Osteocyte (in vitro differentiated cells): ENCODE results near the gene OOSP3. TPM values are rescaled to one million over a fixed set of nuclear protein-coding genes. Genes with fewer than 3 reads are reported as not detected.

Experiments used
- DNase-seq: peaks from one replicate; pipeline ENCODE4 v3.0.0; 2021; ENCODE audit warnings: mixed read lengths; ENCODE audit not compliant: unreplicated experiment; ENCODE audit errors: extremely low spot score
- H3K27ac Mint-ChIP-seq: one replicate; pipeline ENCODE4 v1.8.0; 2021; ENCODE audit warnings: mild to moderate bottlenecking, mixed read lengths; ENCODE audit not compliant: unreplicated experiment
- H3K27me3 Mint-ChIP-seq: one replicate; pipeline ENCODE4 v1.8.0; 2021; ENCODE audit warnings: mixed read lengths; ENCODE audit not compliant: unreplicated experiment
- H3K36me3 Mint-ChIP-seq: one replicate; pipeline ENCODE4 v1.8.0; 2021; ENCODE audit warnings: mixed read lengths; ENCODE audit not compliant: unreplicated experiment
- H3K4me1 Mint-ChIP-seq: one replicate; pipeline ENCODE4 v1.8.0; 2021; ENCODE audit warnings: mixed read lengths; ENCODE audit not compliant: unreplicated experiment
- H3K4me3 Mint-ChIP-seq: one replicate; pipeline ENCODE4 v1.8.0; 2021; ENCODE audit warnings: mild to moderate bottlenecking, moderate library complexity, mixed read lengths; ENCODE audit not compliant: unreplicated experiment
- H3K9me3 Mint-ChIP-seq: one replicate; pipeline ENCODE4 v1.8.0; 2021; ENCODE audit warnings: mixed read lengths; ENCODE audit not compliant: unreplicated experiment
- CTCF ChIP-seq: fragments of 200-600 bp; sonication (generic); IDR thresholded peaks from 2 replicates; pipeline ENCODE4 v1.5.0; 2021; ENCODE audit warnings: antibody characterized with exemption, mild to moderate bottlenecking, moderate library complexity
- total RNA-seq: library from RNA; stranded (reverse); gene quantifications from 2 replicates; pipeline ENCODE4 v1.2.1, GENCODE V29; 2021

Gene OOSP3
- total RNA-seq, 1 donor from 2014 or later, result not detected

- no peak for TF ChIP-seq CTCF
- Mint-ChIP-seq H3K9me3 (no peaks in the 10 kb centered on the region), H3K4me1 (no peaks in the 10 kb centered on the region), H3K4me3 (no peak overlapping the region), H3K36me3 (no peaks in the 10 kb centered on the region), H3K27ac (no peak overlapping the region), H3K27me3 (peaks cover 2% of the 10 kb centered on the region)
- DNase-seq, result no peak
Measured at GRCh38 chr11:59854871-59855270, 23.7 kb upstream of the OOSP3 start.

- H3K27ac Mint-ChIP-seq, result no peak overlapping the region
- DNase-seq, result no peak
- no peak for TF ChIP-seq CTCF
- no peaks in the 10 kb centered on the region for H3K36me3 Mint-ChIP-seq
- H3K9me3 Mint-ChIP-seq, result no peaks in the 10 kb centered on the region
- peaks cover 2% of the 10 kb centered on the region for H3K27me3 Mint-ChIP-seq
- H3K4me1 Mint-ChIP-seq, result no peaks in the 10 kb centered on the region
- no peak overlapping the region for H3K4me3 Mint-ChIP-seq
Measured at GRCh38 chr11:59857439-59858434, 20.8 kb upstream of the OOSP3 start.

GRCh38 chr11:59859673-59860072 lies 18.9 kb upstream of the OOSP3 start:
- H3K4me3 Mint-ChIP-seq, result no peak overlapping the region
- no peaks in the 10 kb centered on the region for H3K36me3 Mint-ChIP-seq
- peaks cover 2% of the 10 kb centered on the region for H3K27me3 Mint-ChIP-seq
- H3K27ac Mint-ChIP-seq, result no peak overlapping the region
- no peaks in the 10 kb centered on the region for H3K9me3 Mint-ChIP-seq
- H3K4me1 Mint-ChIP-seq, result no peaks in the 10 kb centered on the region
- no peak for TF ChIP-seq CTCF
- no peak for DNase-seq

GRCh38 chr11:59862252-59862651 lies 16.3 kb upstream of the OOSP3 start:
- Mint-ChIP-seq H3K9me3 (no peaks in the 10 kb centered on the region), H3K27ac (no peak overlapping the region), H3K4me3 (no peak overlapping the region), H3K4me1 (no peaks in the 10 kb centered on the region), H3K36me3 (no peaks in the 10 kb centered on the region), H3K27me3 (peaks cover 2% of the 10 kb centered on the region)
- no peak for TF ChIP-seq CTCF
- no peak for DNase-seq

GRCh38 chr11:59865031-59865430 lies 13.6 kb upstream of the OOSP3 start:
- Mint-ChIP-seq H3K36me3 (no peaks in the 10 kb centered on the region), H3K27me3 (no peaks in the 10 kb centered on the region), H3K27ac (no peak overlapping the region), H3K4me3 (no peak overlapping the region), H3K9me3 (peaks cover 2% of the 10 kb centered on the region), H3K4me1 (no peaks in the 10 kb centered on the region)
- no peak for DNase-seq
- TF ChIP-seq CTCF, result no peak
